Tibial artery (tissue), 4 donors: ENCODE results near the gene PIK3R1.

ENCODE experiments used
- DNase-seq, 2 donors: peaks; one replicate each; pipeline ENCODE4 v3.0.0-alpha.2; 2019
- H3K27ac ChIP-seq, 2 donors: fragments of 200-600 bp; sonication (generic) in 1 of 2; 1 replicate in 1 of 2; 2 replicates in 1 of 2; pipeline ENCODE4 v1.5.1; 2018 to 2019; ENCODE audit warnings: mild to moderate bottlenecking in 1 of 2
- H3K27me3 ChIP-seq, 2 donors: fragments of 200-600 bp; sonication (generic) in 1 of 2; one replicate each; pipeline versions ENCODE4 v1.5.1 to v1.6.0; 2016 to 2019
- H3K36me3 ChIP-seq, 3 donors: fragments of 200-600 bp; sonication (generic) in 2 of 3; one replicate each; pipeline ENCODE4 v1.5.1; 2016 to 2019; ENCODE audit warnings: mild to moderate bottlenecking in 2 of 3
- H3K4me1 ChIP-seq, 4 donors: fragments of 200-600 bp; sonication (generic) in 2 of 4; 1 replicate in 3 of 4; 2 replicates in 1 of 4; pipeline ENCODE4 v1.5.1; 2016 to 2019
- H3K4me3 ChIP-seq, 2 donors: fragments of 200-600 bp; sonication (generic) in 1 of 2; 1 replicate in 1 of 2; 2 replicates in 1 of 2; pipeline ENCODE4 v1.5.1; 2018 to 2019; ENCODE audit warnings: mild to moderate bottlenecking in 2 of 2
- H3K9me3 ChIP-seq, 3 donors: fragments of 200-600 bp; sonication (generic) in 1 of 3; one replicate each; pipeline ENCODE4 v1.5.1; 2016 to 2019
- intact Hi-C: fragments of 100-400 bp; cut with DNase I; formaldehyde crosslinking; loops from one replicate; pipeline ENCODE4 v1.15.0; 2023; ENCODE audit warnings: low total_unique reads
- TF ChIP-seq, protein P1 (sequence below), 2 experiments: fragments of 200-600 bp in 1 of 2; fragments of 450-650 bp in 1 of 2; IDR thresholded peaks; one replicate each; pipeline ENCODE4 v1.5.1; 2017 to 2019; ENCODE audit warnings: antibody characterized with exemption in 2 of 2, mild to moderate bottlenecking in 1 of 2, moderate library complexity in 1 of 2

Gene PIK3R1

GRCh38 chr5:68288707-68289134 is 73.2 kb downstream of the PIK3R1 start:
- peak overlapping the region; percentile 53 to 55 for H3K4me3 ChIP-seq
- TF ChIP-seq, protein P1, sequence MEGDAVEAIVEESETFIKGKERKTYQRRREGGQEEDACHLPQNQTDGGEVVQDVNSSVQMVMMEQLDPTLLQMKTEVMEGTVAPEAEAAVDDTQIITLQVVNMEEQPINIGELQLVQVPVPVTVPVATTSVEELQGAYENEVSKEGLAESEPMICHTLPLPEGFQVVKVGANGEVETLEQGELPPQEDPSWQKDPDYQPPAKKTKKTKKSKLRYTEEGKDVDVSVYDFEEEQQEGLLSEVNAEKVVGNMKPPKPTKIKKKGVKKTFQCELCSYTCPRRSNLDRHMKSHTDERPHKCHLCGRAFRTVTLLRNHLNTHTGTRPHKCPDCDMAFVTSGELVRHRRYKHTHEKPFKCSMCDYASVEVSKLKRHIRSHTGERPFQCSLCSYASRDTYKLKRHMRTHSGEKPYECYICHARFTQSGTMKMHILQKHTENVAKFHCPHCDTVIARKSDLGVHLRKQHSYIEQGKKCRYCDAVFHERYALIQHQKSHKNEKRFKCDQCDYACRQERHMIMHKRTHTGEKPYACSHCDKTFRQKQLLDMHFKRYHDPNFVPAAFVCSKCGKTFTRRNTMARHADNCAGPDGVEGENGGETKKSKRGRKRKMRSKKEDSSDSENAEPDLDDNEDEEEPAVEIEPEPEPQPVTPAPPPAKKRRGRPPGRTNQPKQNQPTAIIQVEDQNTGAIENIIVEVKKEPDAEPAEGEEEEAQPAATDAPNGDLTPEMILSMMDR (IDR thresholded peaks at IDR 0.05): no peak
- H3K36me3 ChIP-seq: peaks cover 23 to 34% (median 23%) of the 10 kb centered on the region in 3 donors
- H3K4me1 ChIP-seq: peaks cover 0 to 86% (median 56%) of the 10 kb centered on the region in 4 donors
- no peaks in the 10 kb centered on the region for H3K9me3 ChIP-seq
- H3K27ac ChIP-seq: peak overlapping the region; percentile 76 to 86
- intact Hi-C loops: loop anchor here (5.0 kb wide), 2 partner anchors 174 to 674 kb away; no protein-coding TSS in a partner anchor
- no peaks in the 10 kb centered on the region for H3K27me3 ChIP-seq
- DNase-seq: peak in 1 of 2 donors; percentile 69

DNA sequence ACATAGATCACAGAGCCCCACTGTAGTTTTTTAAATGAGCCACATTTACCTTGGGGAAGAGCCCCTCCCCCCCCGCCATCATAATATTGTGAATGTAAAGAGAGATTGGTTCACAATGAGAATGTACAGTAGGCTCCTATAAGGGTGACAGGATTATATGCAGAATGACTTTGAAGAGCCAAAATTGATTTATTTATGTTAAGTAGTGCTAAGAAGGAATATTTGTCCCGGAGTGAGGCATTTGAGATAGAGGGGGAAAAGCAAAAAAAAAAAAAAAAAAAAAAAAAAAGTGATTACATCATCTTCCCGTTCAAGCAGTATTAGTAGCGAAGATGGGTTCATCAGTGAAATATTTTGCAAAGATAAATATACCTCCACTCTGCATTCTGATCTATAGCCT is 73.9 kb downstream of the PIK3R1 start:
- Histone ChIP-seq H3K27ac (peak overlapping the region; percentile 76 to 86), H3K9me3 (no peaks in the 10 kb centered on the region), H3K36me3 (peaks cover 23 to 33% (median 24%) of the 10 kb centered on the region in 3 donors), H3K4me1 (peaks cover 0 to 78% (median 53%) of the 10 kb centered on the region in 4 donors), H3K4me3 (peak overlapping the region; percentile 53 to 55), H3K27me3 (no peaks in the 10 kb centered on the region)
- no peak for DNase-seq
- TF ChIP-seq, protein P1 (IDR thresholded peaks at IDR 0.05): no peak
- intact Hi-C loops: loop anchor here (5.0 kb wide), 2 partner anchors 173 to 673 kb away; no protein-coding TSS in a partner anchor

DNA sequence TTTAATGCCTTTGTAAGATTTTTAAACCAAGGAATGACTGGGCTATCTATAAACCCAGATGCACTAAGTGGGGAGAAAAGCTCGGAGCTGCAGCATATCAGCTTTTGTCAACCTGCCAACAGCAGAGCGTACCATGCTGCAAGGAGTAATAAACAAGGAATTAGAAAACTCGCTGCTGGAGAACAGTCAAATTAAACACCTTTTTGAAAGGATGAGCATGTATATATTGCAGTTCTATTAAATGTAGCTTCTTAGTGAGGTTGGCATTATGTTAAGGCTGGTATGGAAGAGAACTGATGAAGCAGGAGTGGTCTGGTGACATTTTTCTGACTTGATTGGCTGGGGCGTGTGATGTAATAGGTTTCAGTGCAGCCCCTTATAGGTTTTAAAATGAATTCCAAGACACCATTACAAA is 74.7 kb downstream of the PIK3R1 start:
- no peak for DNase-seq
- peaks cover 0 to 71% (median 51%) of the 10 kb centered on the region in 4 donors for H3K4me1 ChIP-seq
- TF ChIP-seq, protein P1 (IDR thresholded peaks at IDR 0.05): no peak
- H3K27ac ChIP-seq: peak overlapping the region; percentile 76 to 86
- intact Hi-C loops: no loop called here
- no peaks in the 10 kb centered on the region for H3K27me3 ChIP-seq
- H3K36me3 ChIP-seq: peaks cover 26 to 33% (median 29%) of the 10 kb centered on the region in 3 donors
- H3K9me3 ChIP-seq: no peaks in the 10 kb centered on the region
- peak overlapping the region; percentile 53 to 55 for H3K4me3 ChIP-seq

- intact Hi-C loops: no loop called here
These were observed 75.3 kb downstream of the PIK3R1 start for GRCh38 chr5:68290847-68291246.

GRCh38 chr5:68292316-68292715 is 76.8 kb downstream of the PIK3R1 start:
- peaks cover 0 to 51% (median 38%) of the 10 kb centered on the region in 4 donors for H3K4me1 ChIP-seq
- peak overlapping the region in 1 of 2 donors; percentile 53 for H3K4me3 ChIP-seq

More at GRCh38 chr5:68290847-68291246, 75.3 kb downstream of the PIK3R1 start:
- TF ChIP-seq, protein P1 (IDR thresholded peaks at IDR 0.05): no peak
- Histone ChIP-seq H3K4me1 (peaks cover 0 to 65% (median 49%) of the 10 kb centered on the region in 4 donors), H3K36me3 (peaks cover 31 to 35% (median 32%) of the 10 kb centered on the region in 3 donors), H3K27ac (peak overlapping the region in 1 of 2 donors; percentile 86), H3K9me3 (no peaks in the 10 kb centered on the region), H3K27me3 (no peaks in the 10 kb centered on the region), H3K4me3 (peak overlapping the region; percentile 53 to 55)
- no peak for DNase-seq

More at GRCh38 chr5:68292316-68292715, 76.8 kb downstream of the PIK3R1 start:
- H3K36me3 ChIP-seq: peaks cover 46 to 50% (median 47%) of the 10 kb centered on the region in 3 donors
- no peaks in the 10 kb centered on the region for H3K27me3 ChIP-seq
- TF ChIP-seq, protein P1 (IDR thresholded peaks at IDR 0.05): no peak
- peak overlapping the region; percentile 51 to 86 for H3K27ac ChIP-seq
- no peak for DNase-seq
- intact Hi-C loops: no loop called here
- no peaks in the 10 kb centered on the region for H3K9me3 ChIP-seq
